Measurements from ENCODE around the gene PNPLA6.
"Not testable (repeated sequence)": the region's sequence is repeated elsewhere in the genome, so short reads cannot be mapped to it uniquely, and the experiment has no call there.

Gene PNPLA6

DNA sequence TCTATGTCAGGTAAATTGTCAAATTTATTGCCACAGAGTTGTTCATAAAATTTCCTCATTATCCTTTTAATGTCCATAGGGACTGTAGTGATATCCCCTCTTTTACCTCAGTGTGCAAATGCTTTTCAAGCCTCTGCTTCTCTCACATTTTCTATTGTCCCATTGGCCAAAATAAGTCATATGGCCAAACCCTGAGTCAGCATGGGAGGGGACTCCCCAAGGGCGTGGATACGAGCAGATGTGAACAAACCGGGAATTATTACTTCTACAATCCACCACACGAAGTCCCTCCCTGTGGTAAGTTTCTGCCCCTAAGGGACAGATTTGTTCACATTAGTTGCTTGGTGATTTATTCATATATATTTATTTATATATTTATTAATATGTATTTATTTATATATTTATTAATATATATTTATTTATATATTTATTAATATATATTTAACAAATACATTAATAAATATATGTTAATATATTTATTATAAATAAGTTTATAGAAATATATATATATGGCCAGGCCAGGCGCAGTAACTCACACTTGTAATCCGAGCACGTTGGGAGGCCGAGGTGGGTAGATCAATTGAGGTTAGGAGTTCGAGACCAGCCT lies 40.0 kb downstream of the PNPLA6 start:
- DNase-seq (ENCODE audit: low read depth in 2 of 2) = peak in 1 of 2 donors; percentile 20
- no peak for TF ChIP-seq CTCF (IDR thresholded peaks at IDR 0.05; ENCODE audit: low read depth, low read length)
- no peak overlapping the region for H3K4me3 ChIP-seq (replicated peaks in 1 of 2; ENCODE audit: low read depth in 2 of 2, low read length in 2 of 2)

- DNase-seq (ENCODE audit: low read depth in 2 of 2) = not testable (repeated sequence)
Observed at GRCh38 chr19:7577422-7577821, 41.9 kb downstream of the PNPLA6 start.

GRCh38 chr19:7578127-7578526 lies 42.6 kb downstream of the PNPLA6 start:
- H3K4me3 ChIP-seq (replicated peaks in 1 of 2; ENCODE audit: low read depth in 2 of 2, low read length in 2 of 2) = no peak overlapping the region
- no peak for DNase-seq (ENCODE audit: low read depth in 2 of 2)
- no peak for TF ChIP-seq CTCF (IDR thresholded peaks at IDR 0.05; ENCODE audit: low read depth, low read length)

More at GRCh38 chr19:7577422-7577821, 41.9 kb downstream of the PNPLA6 start:
- not testable (repeated sequence) for H3K4me3 ChIP-seq (replicated peaks in 1 of 2; ENCODE audit: low read depth in 2 of 2, low read length in 2 of 2)

DNA sequence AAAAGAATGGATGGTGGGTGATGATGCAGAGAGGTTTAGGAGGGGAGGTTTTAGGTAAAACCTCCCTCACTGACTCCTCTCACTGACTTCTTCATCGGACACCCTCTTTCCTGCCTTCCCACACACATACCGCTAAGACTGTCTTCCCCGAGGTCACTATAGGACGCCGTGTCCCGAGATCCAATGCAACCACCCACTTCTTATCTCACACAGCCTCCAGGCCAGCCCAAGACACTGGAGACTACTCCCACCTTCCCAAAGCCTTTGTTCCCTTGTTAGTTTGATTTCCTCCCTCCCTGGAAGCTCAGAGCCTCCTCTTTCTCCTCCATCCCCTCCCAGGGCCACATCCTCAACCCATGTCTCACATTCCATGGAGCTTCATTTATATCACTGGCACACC lies 43.7 kb downstream of the PNPLA6 start:
- TF ChIP-seq CTCF (IDR thresholded peaks at IDR 0.05; ENCODE audit: low read depth, low read length) = no peak
- no peak for DNase-seq (ENCODE audit: low read depth in 2 of 2)

GRCh38 chr19:7582446-7582845 lies 46.9 kb downstream of the PNPLA6 start:
- TF ChIP-seq CTCF (IDR thresholded peaks at IDR 0.05; ENCODE audit: low read depth, low read length) = no peak
- H3K4me3 ChIP-seq (replicated peaks in 1 of 2; ENCODE audit: low read depth in 2 of 2, low read length in 2 of 2) = no peak overlapping the region
- no peak for DNase-seq (ENCODE audit: low read depth in 2 of 2)

More for the DNA sequence above, 43.7 kb downstream of the PNPLA6 start:
- no peak overlapping the region for H3K4me3 ChIP-seq (replicated peaks in 1 of 2; ENCODE audit: low read depth in 2 of 2, low read length in 2 of 2)

GRCh38 chr19:7589822-7590221 lies 54.3 kb downstream of the PNPLA6 start:
- TF ChIP-seq CTCF (IDR thresholded peaks at IDR 0.05; ENCODE audit: low read depth, low read length) = no peak
- DNase-seq (ENCODE audit: low read depth in 2 of 2) = no peak
- no peak overlapping the region for H3K4me3 ChIP-seq (replicated peaks in 1 of 2; ENCODE audit: low read depth in 2 of 2, low read length in 2 of 2)

DNA sequence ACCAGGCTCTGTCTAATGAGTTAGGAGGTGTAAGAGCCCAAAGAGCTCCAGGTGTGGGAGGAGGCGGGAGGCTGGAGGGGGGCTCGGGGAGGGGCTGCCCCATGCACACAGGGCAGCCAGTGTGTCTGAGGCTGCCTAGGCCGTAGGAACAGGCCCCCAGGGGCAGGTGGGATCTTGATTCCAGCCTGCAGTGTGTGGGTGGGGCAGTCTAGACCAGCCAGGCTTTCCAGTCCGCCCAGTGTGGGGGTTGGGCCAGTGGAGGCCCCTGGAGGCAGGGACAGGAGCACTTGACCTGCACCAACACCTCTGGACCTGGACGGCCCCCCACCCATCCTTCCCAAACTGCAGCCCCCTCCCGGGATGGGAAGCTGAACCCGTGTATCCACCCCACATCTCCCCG lies 54.7 kb downstream of the PNPLA6 start:
- no peak overlapping the region for H3K4me3 ChIP-seq (replicated peaks in 1 of 2; ENCODE audit: low read depth in 2 of 2, low read length in 2 of 2)
- no peak for DNase-seq (ENCODE audit: low read depth in 2 of 2)
- TF ChIP-seq CTCF (IDR thresholded peaks at IDR 0.05; ENCODE audit: low read depth, low read length) = no peak
